Measurements from ENCODE around the gene MYPN. TPM values are rescaled to one million over a fixed set of nuclear protein-coding genes. Genes with fewer than 3 reads are reported as not detected.
A peak's percentile ranks its signal among the peaks of the same experiment; 100 is the strongest.

MYPN gene
- polyA plus RNA-seq, 2 of the 4 experiments (the other 2 are of a cell fraction): 1.5 to 2.1 TPM

DNA sequence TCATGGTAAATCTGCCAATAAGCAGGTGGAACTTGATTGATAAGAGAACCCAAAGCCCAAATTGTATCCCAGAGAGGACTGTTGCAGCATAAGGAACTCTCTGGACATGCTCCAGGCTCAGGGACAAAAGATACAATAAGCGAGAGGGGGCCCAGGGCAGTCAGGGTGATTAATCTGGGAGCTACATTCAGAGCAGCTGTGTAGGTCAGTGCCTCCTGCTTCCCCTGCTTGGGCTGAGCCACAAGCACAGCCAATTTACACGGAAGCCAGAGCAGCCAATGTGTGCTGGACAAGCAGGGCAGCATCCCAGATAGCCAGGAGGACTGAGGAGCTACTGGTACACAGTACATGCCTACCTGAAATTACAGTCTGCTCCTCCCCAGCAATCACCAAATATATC lies 24.2 kb downstream of the MYPN start (continued):
- no peak for TF ChIP-seq ZNF302 (CRISPR knock-in tag; IDR thresholded peaks at IDR 0.05)
- TF ChIP-seq NR3C1 (IDR thresholded peaks at IDR 0.05): no peak

GRCh38 chr10:68135362-68135761 lies 26.1 kb downstream of the MYPN start:
- peak; percentile 73 for FAIRE-seq
- no peak for DNase-seq (ENCODE audit: low read depth in 1 of 2, low spot score in 1 of 2)
- Histone ChIP-seq H3K4me3 (no peak overlapping the region), H3K4me2 (peak overlapping the region; percentile 83), H3K4me1 (peaks cover 49% of the 10 kb centered on the region), H3K27ac (peak overlapping the region; percentile 76 to 87), H3K9me3 (no peaks in the 10 kb centered on the region)
- ATAC-seq: peak in 1 of 2 experiments; percentile 4; a peak in 1 of 6 replicates
- ChIA-PET POLR2A (no interaction called here), CTCF (interaction anchor here (0.9 to 1.7 kb wide), 3 partner anchors 16 to 45 kb away, joined by 3 to 5 read pairs (median 4); no protein-coding TSS in a partner anchor)
- TF ChIP-seq NFE2L2 (conservative IDR thresholded peaks at IDR 0.05; ENCODE audit: low read length) (no peak), POLR2AphosphoS2 (conservative IDR thresholded peaks at IDR 0.05; ENCODE audit: low read length) (no peak), JUNB (IDR thresholded peaks at IDR 0.05) (no peak), RFX5 (IDR thresholded peaks at IDR 0.05) (no peak), RARB (CRISPR knock-in tag; IDR thresholded peaks at IDR 0.05) (no peak), FOXS1 (CRISPR knock-in tag; IDR thresholded peaks at IDR 0.05) (no peak), HOXB13 (CRISPR knock-in tag; IDR thresholded peaks at IDR 0.05; ENCODE audit: low read depth) (no peak), PHF8 (IDR thresholded peaks at IDR 0.05; ENCODE audit: borderline replicate concordance, low read depth) (no peak), JUN (IDR thresholded peaks at IDR 0.05) (no peak)
- WGBS (ENCODE audit: missing lambda C conversion rate): 79% methylated on average over 1 of the region's 1 CpG

- peak overlapping the region; percentile 76 to 87 for H3K27ac ChIP-seq
- H3K4me3 ChIP-seq: peak overlapping the region; percentile 16; the same call in 2 of the 3 replicates
- peaks cover 49% of the 10 kb centered on the region for H3K4me1 ChIP-seq
- DNase-seq (ENCODE audit: low read depth in 1 of 2, low spot score in 1 of 2) (peak; percentile 87), FAIRE-seq (peak; percentile 85), ATAC-seq (peak; percentile 90 to 95)
- peak overlapping the region; percentile 83 for H3K4me2 ChIP-seq
- CTCF ChIA-PET: interaction anchor here (0.7 to 1.7 kb wide), 5 partner anchors 15 to 45 kb away, joined by 3 to 5 read pairs (median 3); no protein-coding TSS in a partner anchor
- TF ChIP-seq JUNB (IDR thresholded peaks at IDR 0.05) (peak; percentile 93), FOSL2 (IDR thresholded peaks at IDR 0.05) (peak; percentile 80), FOSL2 (CRISPR knock-in tag; IDR thresholded peaks at IDR 0.05) (peak; percentile 99), HOXA7 (CRISPR knock-in tag; IDR thresholded peaks at IDR 0.05) (no peak), CEBPB (IDR thresholded peaks at IDR 0.05) (peak in 1 of 2 experiments; percentile 31; a peak in 2 of 4 replicates), FOXS1 (CRISPR knock-in tag; IDR thresholded peaks at IDR 0.05) (peak; percentile 14; the same call in 1 of the 2 replicates), NFE2L2 (conservative IDR thresholded peaks at IDR 0.05; ENCODE audit: low read length) (no peak), ZC3H11A (IDR thresholded peaks at IDR 0.05) (no peak), PBX3 (IDR thresholded peaks at IDR 0.05) (peak; percentile 22; the same call in 1 of the 2 replicates), ATOH8 (CRISPR knock-in tag; IDR thresholded peaks at IDR 0.05; ENCODE audit: low read depth) (peak; percentile 59; the same call in 1 of the 2 replicates), ZSCAN20 (CRISPR knock-in tag; IDR thresholded peaks at IDR 0.05) (no peak), EP300 (IDR thresholded peaks at IDR 0.05) (peak in 1 of 2 experiments; percentile 70; a peak in 2 of 5 replicates), GATA3 (IDR thresholded peaks at IDR 0.05; ENCODE audit: borderline replicate concordance) (peak; percentile 92; the same call in 1 of the 2 replicates), MAX (IDR thresholded peaks at IDR 0.05) (peak; percentile 89), JUN (IDR thresholded peaks at IDR 0.05) (peak; percentile 61 to 70; a peak in 3 of 5 replicates), RAD21 (conservative IDR thresholded peaks at IDR 0.05 in 1 of 2, IDR thresholded peaks at IDR 0.05 in 1 of 2) (peak; percentile 16 to 23; a peak in 2 of 5 replicates), HOXB5 (CRISPR knock-in tag; IDR thresholded peaks at IDR 0.05) (peak; percentile 88), HDAC2 (IDR thresholded peaks at IDR 0.05) (no peak)
- POLR2A ChIA-PET: no interaction called here
- H3K9me3 ChIP-seq: no peaks in the 10 kb centered on the region
- under 1% methylated on average over 8 of the region's 8 CpGs for WGBS (ENCODE audit: missing lambda C conversion rate)
Measured at GRCh38 chr10:68135922-68136792, 26.9 kb downstream of the MYPN start.
